Esophagus muscularis mucosa (tissue), 3 donors: ENCODE results near the gene PIGX.

Experiments
- CTCF ChIP-seq, 3 experiments: fragments of 200-600 bp in 2 of 3; fragments of 450-650 bp in 1 of 3; sonication (generic) in 2 of 3; IDR thresholded peaks; one replicate each; pipeline ENCODE4 v1.5.1; 2017 to 2019; ENCODE audit warnings: antibody characterized with exemption in 3 of 3, mild to moderate bottlenecking in 2 of 3, moderate library complexity in 1 of 3
- EP300 ChIP-seq: sonication (generic); formaldehyde crosslinking; IDR thresholded peaks from one replicate; pipeline ENCODE4 v1.6.1; 2017; ENCODE audit warnings: antibody characterized with exemption

- TF ChIP-seq CTCF (IDR thresholded peaks at IDR 0.05): no peak
- no peak for TF ChIP-seq EP300
These were observed 42.2 kb downstream of the PIGX start for GRCh38 chr3:196754091-196754981.
